Measurements from ENCODE around the gene TNP2.
A peak's percentile ranks its signal among the peaks of the same experiment; 100 is the strongest.

Gene TNP2

GRCh38 chr16:11235703-11235991 is 33.5 kb downstream of the TNP2 start:
- FAIRE-seq (no peak), DNase-seq (ENCODE audit: insufficient read length, low spot score) (no peak)
- no peak for TF ChIP-seq POLR2A (IDR thresholded peaks at IDR 0.05; ENCODE audit: low read depth, low read length)
- no peak for TF ChIP-seq POLR2AphosphoS5 (IDR thresholded peaks at IDR 0.05; ENCODE audit: low read depth, low read length)
- no peak for TF ChIP-seq PAX5 (IDR thresholded peaks at IDR 0.05; ENCODE audit: insufficient read depth, low read length, severe bottlenecking)
- TF ChIP-seq POU2F2 (IDR thresholded peaks at IDR 0.05; ENCODE audit: low read depth, low read length), result no peak
- TF ChIP-seq TAF1 (IDR thresholded peaks at IDR 0.05; ENCODE audit: low read depth, low read length), result no peak
- no peak for TF ChIP-seq SPI1 (IDR thresholded peaks at IDR 0.05; ENCODE audit: low read depth, low read length)

- TF ChIP-seq POU2F2 (IDR thresholded peaks at IDR 0.05; ENCODE audit: low read depth, low read length) (no peak), TAF1 (IDR thresholded peaks at IDR 0.05; ENCODE audit: low read depth, low read length) (no peak), SPI1 (IDR thresholded peaks at IDR 0.05; ENCODE audit: low read depth, low read length) (no peak), POLR2A (IDR thresholded peaks at IDR 0.05; ENCODE audit: low read depth, low read length) (no peak), PAX5 (IDR thresholded peaks at IDR 0.05; ENCODE audit: insufficient read depth, low read length, severe bottlenecking) (no peak), POLR2AphosphoS5 (IDR thresholded peaks at IDR 0.05; ENCODE audit: low read depth, low read length) (no peak)
- DNase-seq (ENCODE audit: insufficient read length, low spot score) (no peak), FAIRE-seq (no peak)
Measured at GRCh38 chr16:11234884-11235702, 34.0 kb downstream of the TNP2 start.

DNA sequence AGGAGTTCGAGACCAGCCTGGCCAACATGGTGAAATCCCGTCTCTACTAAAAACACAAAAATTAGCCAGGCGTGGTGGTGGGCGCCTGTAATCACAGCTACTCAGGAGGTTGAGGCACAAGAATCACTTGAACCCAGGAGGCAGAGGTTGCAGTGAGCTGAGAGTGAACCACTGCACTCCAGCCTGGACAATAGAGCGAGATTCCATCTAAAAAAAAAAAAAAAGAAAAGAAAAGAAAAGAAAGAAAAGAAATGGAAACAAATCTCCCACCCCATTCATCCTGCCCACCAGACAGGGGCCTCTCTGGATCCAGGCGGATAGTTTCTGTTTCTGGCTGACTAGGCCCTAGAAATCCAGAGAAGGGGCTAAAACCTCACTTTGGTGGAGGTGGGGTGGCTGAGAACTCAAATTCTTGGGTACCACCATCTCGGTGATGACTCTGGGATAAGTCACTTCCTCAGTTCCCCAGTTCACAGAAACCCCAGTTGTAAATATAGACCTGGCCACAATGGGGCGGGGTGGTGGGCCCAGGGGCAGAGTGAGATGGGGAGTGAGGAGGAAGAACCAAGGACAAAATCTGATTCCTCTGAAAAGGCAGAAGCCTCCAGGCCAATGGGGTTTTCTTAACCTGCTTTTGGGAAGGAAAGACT is 35.3 kb downstream of the TNP2 start:
- no peak for FAIRE-seq
- DNase-seq (ENCODE audit: insufficient read length, low spot score), result no peak
- no peak for TF ChIP-seq POLR2A (IDR thresholded peaks at IDR 0.05; ENCODE audit: low read depth, low read length)
- TF ChIP-seq SPI1 (IDR thresholded peaks at IDR 0.05; ENCODE audit: low read depth, low read length), result peak; percentile 43; the same call in 1 of the 2 replicates

GRCh38 chr16:11232852-11233726 is 36.0 kb downstream of the TNP2 start:
- FAIRE-seq, result peak; percentile 80
- TF ChIP-seq POLR2A (IDR thresholded peaks at IDR 0.05; ENCODE audit: low read depth, low read length), result no peak
- peak; percentile 39; the same call in 1 of the 2 replicates for TF ChIP-seq SPI1 (IDR thresholded peaks at IDR 0.05; ENCODE audit: low read depth, low read length)
- DNase-seq (ENCODE audit: insufficient read length, low spot score), result peak; percentile 63

- DNase-seq (ENCODE audit: insufficient read length, low spot score) (no peak), FAIRE-seq (no peak)
- no peak for TF ChIP-seq PAX5 (IDR thresholded peaks at IDR 0.05; ENCODE audit: insufficient read depth, low read length, severe bottlenecking)
Measured at GRCh38 chr16:11232302-11232851, 36.7 kb downstream of the TNP2 start.

DNA sequence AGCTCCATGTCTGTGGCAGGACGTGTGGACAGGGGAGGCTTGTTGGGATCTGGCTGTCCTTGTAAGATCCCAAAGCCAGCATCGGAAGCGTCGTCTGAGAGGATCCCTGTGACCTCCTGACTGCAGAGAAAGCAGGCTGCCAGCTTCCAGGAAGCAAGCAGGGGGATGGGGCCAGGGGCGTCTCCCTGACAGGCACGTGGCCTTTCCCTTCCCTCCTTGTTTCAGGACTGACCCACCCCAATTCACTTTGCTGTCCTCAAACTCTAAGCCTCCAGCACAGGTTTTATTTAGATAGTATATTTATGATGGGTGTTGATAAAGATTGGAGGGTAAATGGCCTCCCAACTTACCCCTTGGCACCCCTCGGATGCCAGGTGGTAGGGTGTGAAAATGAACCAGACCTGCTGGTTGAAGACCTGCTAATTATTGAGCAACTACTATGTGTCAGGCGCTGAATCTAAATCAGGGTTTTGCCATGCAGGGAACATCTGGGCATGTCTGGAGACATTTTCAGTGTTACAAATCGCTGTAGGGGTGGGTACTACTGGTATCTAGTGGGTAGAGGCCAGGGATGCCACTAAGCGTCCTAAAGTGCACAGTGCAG is 37.7 kb downstream of the TNP2 start:
- DNase-seq (ENCODE audit: insufficient read length, low spot score) (no peak), FAIRE-seq (no peak)
- TF ChIP-seq POU2F2 (IDR thresholded peaks at IDR 0.05; ENCODE audit: low read depth, low read length) (no peak), POLR2A (IDR thresholded peaks at IDR 0.05; ENCODE audit: low read depth, low read length) (no peak), POLR2AphosphoS5 (IDR thresholded peaks at IDR 0.05; ENCODE audit: low read depth, low read length) (no peak), SPI1 (IDR thresholded peaks at IDR 0.05; ENCODE audit: low read depth, low read length) (no peak), TAF1 (IDR thresholded peaks at IDR 0.05; ENCODE audit: low read depth, low read length) (no peak), PAX5 (IDR thresholded peaks at IDR 0.05; ENCODE audit: insufficient read depth, low read length, severe bottlenecking) (no peak)

DNA sequence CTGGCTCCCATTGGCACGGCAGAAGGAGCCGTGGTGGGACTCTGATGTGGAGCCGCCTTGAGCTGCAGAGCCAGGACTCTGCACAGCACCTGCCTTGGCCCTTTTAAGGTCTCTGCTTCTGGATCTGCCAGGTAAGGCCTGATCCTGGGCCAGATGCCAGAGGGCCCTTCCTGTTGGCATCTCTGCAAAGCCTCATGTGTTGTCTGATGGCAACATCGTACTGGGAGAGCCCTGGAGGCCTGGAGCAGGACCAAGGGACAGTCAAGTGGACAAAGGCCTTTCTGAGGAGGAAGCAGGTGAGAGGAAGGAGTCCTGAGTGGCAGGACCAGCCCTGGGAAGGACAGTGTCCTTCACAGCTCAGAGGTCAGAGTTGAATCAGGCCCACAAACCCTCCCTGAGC is 39.2 kb downstream of the TNP2 start:
- TF ChIP-seq POLR2A (IDR thresholded peaks at IDR 0.05; ENCODE audit: low read depth, low read length) (no peak), POU2F2 (IDR thresholded peaks at IDR 0.05; ENCODE audit: low read depth, low read length) (no peak), SPI1 (IDR thresholded peaks at IDR 0.05; ENCODE audit: low read depth, low read length) (no peak), TAF1 (IDR thresholded peaks at IDR 0.05; ENCODE audit: low read depth, low read length) (no peak), POLR2AphosphoS5 (IDR thresholded peaks at IDR 0.05; ENCODE audit: low read depth, low read length) (no peak)
- FAIRE-seq (no peak), DNase-seq (ENCODE audit: insufficient read length, low spot score) (no peak)

- no peak for FAIRE-seq
- TF ChIP-seq PAX5 (IDR thresholded peaks at IDR 0.05; ENCODE audit: insufficient read depth, low read length, severe bottlenecking), result no peak
- no peak for TF ChIP-seq SPI1 (IDR thresholded peaks at IDR 0.05; ENCODE audit: low read depth, low read length)
- TF ChIP-seq TAF1 (IDR thresholded peaks at IDR 0.05; ENCODE audit: low read depth, low read length), result no peak
- no peak for TF ChIP-seq POU2F2 (IDR thresholded peaks at IDR 0.05; ENCODE audit: low read depth, low read length)
- no peak for TF ChIP-seq POLR2AphosphoS5 (IDR thresholded peaks at IDR 0.05; ENCODE audit: low read depth, low read length)
- TF ChIP-seq POLR2A (IDR thresholded peaks at IDR 0.05; ENCODE audit: low read depth, low read length), result no peak
Measured at GRCh38 chr16:11229432-11229831, 39.7 kb downstream of the TNP2 start.

More at GRCh38 chr16:11229432-11229831, 39.7 kb downstream of the TNP2 start:
- no peak for DNase-seq (ENCODE audit: insufficient read length, low spot score)
